ENCODE data around the gene M1AP.

DNA sequence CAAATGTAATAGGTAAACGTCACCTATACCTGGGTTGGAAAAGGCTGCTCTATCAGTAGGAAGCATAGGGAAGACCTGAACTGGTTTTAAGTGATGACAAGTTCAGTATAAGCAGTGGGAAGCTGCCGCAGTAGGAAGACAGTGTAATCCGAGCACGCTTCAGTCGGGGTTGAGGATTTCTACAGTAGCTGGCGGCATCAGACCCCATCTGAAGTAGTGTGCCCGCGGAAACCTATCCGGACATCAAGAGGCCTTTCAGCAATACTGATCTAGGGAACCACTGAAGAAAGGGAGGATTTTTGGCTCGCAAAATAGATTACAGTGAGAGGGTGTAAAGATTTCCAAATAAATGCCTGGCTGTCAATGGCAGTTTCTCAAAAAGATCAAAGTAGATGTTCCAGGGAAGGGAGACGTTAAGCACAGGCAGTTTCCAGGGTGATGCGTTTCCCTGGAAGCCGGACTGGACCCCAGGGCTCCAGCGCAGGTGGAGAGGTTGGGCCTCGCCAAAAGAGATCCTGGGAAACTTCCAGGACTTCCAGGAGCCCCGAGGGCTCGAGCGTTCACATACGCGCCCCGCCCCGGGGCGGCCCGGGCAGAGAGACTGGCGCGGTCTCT is 99.7 kb downstream of the M1AP start:
- TF ChIP-seq POLR2A (IDR thresholded peaks at IDR 0.05) = no peak
- TF ChIP-seq, protein P1, sequence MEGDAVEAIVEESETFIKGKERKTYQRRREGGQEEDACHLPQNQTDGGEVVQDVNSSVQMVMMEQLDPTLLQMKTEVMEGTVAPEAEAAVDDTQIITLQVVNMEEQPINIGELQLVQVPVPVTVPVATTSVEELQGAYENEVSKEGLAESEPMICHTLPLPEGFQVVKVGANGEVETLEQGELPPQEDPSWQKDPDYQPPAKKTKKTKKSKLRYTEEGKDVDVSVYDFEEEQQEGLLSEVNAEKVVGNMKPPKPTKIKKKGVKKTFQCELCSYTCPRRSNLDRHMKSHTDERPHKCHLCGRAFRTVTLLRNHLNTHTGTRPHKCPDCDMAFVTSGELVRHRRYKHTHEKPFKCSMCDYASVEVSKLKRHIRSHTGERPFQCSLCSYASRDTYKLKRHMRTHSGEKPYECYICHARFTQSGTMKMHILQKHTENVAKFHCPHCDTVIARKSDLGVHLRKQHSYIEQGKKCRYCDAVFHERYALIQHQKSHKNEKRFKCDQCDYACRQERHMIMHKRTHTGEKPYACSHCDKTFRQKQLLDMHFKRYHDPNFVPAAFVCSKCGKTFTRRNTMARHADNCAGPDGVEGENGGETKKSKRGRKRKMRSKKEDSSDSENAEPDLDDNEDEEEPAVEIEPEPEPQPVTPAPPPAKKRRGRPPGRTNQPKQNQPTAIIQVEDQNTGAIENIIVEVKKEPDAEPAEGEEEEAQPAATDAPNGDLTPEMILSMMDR (IDR thresholded peaks at IDR 0.05) = no peak
